Measurements from ENCODE around the gene NDOR1. TPM values are rescaled to one million over a fixed set of nuclear protein-coding genes. Genes with fewer than 3 reads are reported as not detected.

NDOR1 gene
- 10.3 TPM for total RNA-seq

DNA sequence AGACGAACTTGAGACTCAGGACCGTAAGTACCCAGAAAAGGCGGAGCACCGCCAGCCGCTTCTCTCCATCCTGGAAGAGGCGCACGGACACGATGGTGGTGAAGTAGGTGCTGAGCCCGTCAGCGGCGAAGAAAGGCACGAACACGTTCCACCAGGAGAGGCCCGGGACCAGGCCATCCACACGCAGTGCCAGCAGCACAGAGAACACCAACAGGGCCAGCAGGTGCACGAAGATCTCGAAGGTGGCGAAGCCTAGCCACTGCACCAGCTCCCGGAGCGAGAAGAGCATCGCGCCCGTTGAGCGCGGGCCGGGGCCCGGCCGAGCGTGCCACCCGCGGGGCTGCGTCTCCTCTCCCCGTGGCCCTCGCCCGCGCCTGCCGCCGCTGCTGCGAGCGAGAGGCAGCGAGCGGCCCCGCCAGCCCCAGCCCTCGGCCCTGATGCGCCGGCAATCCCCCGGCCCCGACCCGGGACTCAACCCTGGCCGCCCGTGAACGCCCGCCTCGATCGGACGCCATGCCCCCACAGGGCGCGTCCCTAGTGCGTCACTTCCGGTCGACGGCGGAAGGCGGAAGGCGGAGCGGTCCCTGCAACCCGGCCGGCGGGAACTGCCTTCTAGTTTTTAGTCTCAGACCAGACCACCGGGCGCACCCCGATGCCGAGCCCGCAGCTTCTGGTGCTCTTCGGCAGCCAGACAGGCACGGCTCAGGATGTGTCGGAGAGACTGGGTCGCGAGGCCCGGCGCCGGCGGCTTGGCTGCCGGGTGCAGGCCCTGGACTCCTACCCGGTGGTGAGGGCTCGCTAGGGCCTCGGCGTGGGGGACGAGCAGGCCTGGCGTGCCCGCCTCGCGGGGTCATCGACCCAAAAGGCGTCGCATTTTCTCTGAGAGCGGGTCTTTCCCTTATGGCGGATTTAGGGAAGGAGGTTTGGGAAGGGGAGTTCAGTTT, at the start of gene NDOR1, which contains the start of gene TMEM203:
Gene NDOR1, plus strand, starts transcription at position 575 of the 944 bp plus-strand sequence. Its CDS starts 78 bp downstream, at position 653.
Gene TMEM203, minus strand, starts transcription at position 523 of the 944 bp plus-strand sequence. Its CDS starts 234 bp downstream, at position 289.

DNA sequence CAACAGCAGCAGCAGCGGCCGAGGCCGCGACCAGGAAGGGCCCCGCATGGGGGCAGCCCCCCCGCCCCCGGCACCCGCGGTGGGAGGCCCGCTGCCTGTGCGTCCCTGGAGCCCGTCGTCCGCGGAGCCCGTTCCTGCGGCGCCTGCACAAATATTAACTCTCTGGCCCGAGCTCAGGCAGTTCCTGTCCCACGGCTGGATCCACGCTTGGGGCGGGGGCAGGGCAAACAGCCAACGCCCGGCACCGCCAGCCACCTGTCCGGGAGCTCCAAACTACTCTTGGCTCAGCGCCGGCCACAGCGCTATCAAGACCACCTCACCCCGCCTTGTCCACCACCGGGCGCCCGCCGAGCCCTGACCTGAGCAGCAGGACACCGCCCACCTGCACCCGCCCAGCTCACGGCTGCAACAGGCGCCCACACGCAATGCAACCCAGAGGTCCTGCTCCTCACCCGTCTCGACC, 35.6 kb upstream of the NDOR1 start, which contains the start of gene LRRC26:
Gene LRRC26, minus strand, starts transcription at position 156 of the 463 bp plus-strand sequence. Its CDS starts 108 bp downstream, at position 48.

DNA sequence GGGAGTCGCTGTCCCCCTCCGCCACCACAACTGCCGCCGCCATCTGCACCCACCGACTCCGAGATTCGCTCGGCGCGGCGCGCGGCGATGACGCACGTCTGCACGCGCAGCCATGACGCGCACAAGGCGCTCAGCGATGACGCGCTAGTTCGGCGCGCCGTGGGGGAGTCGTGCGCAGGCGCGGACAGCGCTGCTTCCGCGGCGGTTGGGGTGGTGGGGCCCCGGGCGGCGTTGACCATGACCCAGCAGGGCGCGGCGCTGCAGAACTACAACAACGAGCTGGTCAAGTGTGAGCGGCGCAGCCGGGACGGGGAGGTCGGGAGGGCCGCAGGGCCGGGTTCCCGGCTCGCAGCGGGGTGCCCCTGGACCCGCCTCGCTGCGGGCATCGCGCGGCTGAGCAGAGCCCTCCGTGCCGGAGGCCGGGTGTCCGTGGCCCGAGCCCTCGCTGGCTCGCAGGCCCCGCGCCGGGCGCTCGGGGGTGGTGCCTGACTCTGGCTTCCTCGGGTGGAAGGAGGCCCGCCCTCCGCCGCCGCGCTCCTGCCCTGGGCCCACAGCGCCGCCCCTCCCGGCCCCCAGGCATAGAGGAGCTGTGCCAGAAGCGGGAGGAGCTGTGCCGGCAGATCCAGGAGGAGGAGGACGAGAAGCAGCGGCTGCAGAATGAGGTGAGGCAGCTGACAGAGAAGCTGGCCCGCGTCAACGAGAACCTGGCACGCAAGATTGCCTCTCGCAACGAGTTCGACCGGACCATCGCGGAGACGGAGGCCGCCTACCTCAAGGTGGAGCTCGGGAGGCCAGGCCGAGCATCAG, 16.8 kb upstream of the NDOR1 start, which contains the start of the genes ANAPC2 and SSNA1:
Gene ANAPC2, minus strand, starts transcription at position 71 of the 807 bp plus-strand sequence. Its CDS starts 28 bp downstream, at position 43.
Gene SSNA1, plus strand, starts transcription at position 187 of the 807 bp plus-strand sequence. Its CDS starts 51 bp downstream, at position 238.

DNA sequence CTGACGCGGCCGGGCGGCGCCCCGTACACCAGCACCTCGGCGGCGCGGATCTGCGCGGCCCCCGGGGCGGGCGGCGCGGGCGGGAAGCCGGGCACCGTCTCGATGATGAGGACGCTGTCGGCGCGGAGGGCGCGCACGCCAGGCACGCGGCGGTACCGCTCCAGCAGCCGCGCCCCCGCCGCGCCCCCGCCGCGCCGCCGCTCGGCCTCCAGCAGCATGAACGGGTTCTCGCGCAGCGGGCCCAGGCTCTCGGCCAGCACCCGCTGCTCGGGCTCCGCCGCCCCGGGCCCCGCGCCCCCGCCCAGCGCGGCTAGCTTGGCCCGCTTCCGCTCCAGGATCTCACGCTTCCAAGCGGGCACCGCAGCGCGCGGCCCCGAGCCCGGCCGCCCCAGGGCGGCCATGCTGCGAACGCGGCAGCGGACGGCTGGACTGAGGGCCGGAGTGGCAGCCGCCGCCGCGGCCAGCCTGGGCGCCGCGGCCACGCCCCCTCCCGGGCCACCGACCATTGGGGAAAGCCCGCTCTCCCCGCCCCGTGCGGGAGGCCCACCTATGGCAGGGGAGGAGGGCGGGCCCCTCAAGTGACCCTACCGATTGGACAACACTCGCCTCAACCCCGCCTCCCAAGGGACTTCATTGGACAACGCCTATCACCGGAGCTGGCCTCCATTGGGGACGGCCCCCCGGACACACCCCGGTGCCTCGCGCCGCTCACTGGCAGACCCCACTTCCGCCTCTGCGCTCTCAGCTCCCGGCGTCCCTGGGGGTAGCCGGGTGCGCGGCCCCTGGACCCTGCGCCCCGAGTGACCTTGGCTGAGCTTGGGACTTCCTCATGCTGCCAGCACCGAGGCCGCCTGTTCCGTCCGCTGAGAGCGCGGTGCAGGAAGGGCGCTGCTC, 4.9 kb upstream of the NDOR1 start, which contains the start of gene TPRN:
Gene TPRN, minus strand, starts transcription at position 431 of the 894 bp plus-strand sequence. Its CDS starts 30 bp downstream, at position 401.

DNA sequence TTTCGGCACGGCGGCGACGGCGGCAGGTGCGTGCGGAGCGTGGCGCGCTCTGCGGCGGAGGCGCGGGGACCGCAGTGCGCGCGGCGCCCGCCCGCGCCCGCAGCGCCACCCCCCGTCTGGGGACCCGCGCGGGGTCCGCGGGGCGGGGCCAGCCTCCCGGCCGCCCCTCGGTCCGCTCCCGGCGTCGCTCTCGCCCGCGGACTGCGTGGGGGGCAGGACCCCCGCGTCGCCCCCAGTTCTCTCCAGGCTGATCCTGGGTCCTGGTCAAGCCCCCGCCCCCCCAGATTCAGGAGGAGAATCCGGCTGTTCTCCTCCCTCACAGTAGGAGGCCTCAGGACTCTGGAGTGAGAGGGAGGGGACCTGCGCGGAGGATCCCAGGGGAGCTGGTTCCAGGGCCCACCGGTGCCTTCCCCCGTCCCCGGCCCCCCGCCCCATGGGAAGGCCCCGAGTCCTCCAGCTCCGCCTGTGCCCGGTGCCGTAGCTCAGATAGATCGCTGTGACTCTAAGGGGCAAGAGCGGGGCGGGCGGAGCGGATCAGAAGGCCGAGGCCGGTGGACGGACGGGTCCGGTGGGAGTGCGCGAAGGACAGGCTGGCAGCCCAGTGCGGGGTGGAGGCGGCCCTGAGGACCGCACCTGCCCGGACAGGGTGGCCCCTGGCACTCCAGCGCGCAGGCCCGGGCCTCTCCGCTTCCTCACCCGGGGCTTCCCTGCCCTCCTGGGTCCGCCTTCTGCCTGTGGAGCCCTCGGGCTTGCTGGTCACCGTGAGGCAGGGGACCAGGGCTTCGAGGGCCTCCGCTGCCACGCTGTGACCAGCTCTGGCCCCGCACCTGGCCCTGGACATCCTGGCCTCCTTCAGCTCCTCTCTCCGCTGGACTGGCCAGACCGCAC, 16.9 kb downstream of the NDOR1 start, which contains the start of gene RNF208:
Gene RNF208, minus strand, starts transcription at position 51 of the 888 bp plus-strand sequence. CDS start 1,028 bp downstream, outside the sequence.

DNA sequence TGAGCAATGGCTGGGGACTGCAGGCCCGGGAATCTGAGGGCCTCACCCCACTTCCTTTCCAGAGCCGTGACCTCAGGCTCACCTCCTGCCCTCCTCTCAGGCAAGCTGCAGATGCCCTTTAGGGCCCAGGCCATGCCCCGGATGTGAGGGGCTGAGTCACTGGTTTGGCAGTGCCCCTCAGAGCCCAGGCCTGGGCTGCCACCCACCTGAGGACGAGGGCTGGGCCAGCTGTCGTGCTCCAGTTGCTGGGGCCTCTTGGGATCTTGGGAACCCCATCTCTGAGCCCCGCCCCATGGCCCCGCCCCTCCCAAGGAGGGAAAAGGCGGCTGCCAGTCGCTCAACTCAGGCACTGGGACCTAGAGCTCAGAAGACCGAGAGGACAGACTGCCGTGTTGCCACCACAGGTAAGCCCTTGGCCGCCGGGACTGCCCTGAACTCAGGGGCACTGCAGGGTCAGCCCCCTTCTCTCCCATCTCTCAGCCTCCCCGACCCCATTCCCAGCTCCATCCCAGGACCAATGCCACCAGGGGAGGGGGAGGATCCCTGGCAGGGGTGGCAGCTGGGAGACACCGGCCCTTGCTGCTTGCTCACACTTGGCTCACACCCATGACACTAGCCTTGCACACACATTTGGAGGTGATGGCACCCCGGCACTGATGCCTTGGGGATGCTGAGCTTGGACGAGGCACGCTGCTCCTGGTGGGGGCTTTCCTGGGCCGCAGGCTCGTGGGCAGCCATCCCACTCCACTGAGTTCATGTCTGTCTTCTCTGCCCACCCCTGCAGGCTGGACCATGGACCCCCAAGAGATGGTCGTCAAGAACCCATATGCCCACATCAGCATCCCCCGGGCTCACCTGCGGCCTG, 19.6 kb downstream of the NDOR1 start, which contains the start of gene CYSRT1:
Gene CYSRT1, plus strand, starts transcription at position 345 of the 865 bp plus-strand sequence. Its CDS starts 448 bp downstream, at position 793.

DNA sequence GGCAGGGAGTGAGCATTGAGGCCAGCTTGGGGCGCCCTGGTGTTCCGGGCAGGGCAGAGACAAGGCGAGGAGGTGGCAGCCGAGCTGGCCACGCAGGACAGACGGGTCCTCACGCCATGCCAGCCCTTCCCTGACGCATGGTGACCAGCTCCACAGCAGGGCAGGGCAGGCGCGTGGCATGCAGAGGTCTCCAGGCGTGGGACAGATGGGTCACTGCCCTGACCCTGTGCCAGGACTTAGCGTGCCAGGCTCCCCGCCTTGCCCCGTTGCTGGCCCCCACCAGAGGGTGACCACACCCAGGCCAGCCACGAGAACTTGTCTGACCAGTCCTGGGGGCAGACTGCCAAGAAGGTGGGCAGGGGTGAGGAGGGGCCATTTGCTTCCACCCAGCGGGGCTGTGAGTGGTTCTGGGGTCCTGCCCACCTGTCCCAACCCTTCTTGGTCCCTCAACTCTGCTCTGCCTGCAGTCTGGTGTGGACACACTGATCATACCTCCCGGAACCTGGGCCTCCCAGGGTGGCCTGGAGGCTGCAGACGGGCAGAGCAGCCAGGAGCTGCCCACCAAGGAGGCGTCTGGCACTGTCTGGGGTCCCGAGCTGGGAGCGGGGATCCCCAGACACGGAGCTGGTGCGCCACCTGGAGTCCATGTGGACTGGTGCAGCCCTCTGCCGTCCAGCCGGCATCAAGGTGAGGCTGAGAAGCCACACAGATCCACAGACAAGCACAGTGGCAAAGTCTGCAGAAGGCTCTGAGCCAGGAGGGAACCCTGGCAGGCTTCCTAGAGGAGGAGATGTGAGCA, 21.8 kb downstream of the NDOR1 start, which contains the start of gene RNF224:
Gene RNF224, plus strand, starts transcription at position 449 of the 799 bp plus-strand sequence. CDS start 834 bp downstream, outside the sequence.

DNA sequence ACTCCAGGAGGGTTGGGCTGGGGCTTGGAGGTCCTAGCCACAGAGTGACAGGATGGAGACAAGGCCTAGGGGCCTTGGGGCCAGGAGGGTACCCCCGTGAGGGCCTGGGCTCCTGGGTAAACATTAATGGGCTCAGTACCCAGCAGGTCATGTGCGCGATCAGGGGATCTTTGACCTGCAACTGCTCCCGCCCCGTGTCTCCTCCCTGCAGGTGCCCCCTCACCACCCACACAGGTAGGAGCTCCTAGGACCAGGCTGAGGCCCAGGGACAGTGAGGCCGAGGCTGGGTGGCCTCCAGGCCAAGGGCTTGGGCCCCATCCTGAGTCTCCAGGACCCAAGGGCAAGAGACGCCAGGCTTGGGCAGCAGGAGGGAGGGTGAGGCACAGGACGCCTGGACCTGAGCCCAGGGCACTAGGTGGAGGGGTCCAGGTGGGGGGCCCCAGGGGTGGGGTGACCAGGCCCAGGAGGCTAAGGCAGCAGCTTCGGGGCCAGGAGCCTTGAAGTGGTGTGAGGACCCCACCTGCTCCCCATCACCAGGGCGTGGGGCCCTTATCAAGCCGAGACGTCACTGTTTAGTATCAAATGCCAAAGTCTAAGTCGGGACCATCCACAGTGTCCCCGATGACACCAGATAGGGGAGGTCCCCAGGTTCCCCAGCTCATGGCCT, 25.3 kb downstream of the NDOR1 start, which contains the start of gene SLC34A3:
Gene SLC34A3, plus strand, starts transcription at position 197 of the 667 bp plus-strand sequence. CDS start 802 bp downstream, outside the sequence.

DNA sequence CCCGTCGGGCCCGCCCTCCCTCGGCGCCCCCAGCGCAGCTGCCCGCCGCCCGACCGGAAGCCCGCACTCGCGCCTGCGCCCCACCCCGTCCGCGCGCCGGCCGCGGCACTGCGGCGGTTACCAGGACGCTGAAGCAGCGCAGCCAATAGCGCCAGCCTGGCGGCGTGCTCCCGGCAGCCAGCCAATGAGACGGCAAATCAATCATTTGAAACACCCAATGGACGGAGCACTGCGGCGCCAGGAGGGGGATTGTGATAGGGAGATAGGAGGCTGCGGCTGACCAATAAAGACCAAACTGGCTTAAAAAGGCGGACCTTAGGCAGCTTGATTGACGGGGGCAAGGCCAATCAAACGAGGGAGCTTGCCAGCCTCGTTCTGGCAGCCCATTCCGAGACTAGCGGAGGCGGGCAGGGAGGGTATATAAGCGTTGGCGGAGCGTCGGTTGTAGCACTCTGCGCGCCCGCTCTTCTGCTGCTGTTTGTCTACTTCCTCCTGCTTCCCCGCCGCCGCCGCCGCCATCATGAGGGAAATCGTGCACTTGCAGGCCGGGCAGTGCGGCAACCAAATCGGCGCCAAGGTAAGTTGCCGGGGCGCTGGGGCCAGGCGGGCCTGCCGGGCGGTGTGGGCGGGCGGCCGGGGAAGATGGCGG, 35.5 kb downstream of the NDOR1 start, which contains the start of gene TUBB4B:
Gene TUBB4B, plus strand, starts transcription at position 447 of the 649 bp plus-strand sequence. Its CDS starts 74 bp downstream, at position 521.

DNA sequence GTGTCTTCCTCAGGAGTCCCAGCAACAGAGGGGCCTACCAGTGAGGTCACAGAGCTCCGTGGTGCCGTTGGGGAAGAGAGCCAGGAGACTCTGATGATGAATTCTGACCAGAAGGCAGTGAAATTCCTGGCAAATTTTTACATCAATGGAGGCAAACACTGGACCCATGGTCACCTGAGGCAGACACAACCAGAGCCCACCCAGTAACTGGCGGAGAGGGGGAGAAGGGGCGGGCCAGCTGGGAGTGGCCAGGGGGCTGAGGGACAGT, 45.6 kb downstream of the NDOR1 start, which contains the start of gene STPG3:
Gene STPG3, plus strand, starts transcription at position 93 of the 268 bp plus-strand sequence. Its CDS starts 1 bp downstream, at position 94.

DNA sequence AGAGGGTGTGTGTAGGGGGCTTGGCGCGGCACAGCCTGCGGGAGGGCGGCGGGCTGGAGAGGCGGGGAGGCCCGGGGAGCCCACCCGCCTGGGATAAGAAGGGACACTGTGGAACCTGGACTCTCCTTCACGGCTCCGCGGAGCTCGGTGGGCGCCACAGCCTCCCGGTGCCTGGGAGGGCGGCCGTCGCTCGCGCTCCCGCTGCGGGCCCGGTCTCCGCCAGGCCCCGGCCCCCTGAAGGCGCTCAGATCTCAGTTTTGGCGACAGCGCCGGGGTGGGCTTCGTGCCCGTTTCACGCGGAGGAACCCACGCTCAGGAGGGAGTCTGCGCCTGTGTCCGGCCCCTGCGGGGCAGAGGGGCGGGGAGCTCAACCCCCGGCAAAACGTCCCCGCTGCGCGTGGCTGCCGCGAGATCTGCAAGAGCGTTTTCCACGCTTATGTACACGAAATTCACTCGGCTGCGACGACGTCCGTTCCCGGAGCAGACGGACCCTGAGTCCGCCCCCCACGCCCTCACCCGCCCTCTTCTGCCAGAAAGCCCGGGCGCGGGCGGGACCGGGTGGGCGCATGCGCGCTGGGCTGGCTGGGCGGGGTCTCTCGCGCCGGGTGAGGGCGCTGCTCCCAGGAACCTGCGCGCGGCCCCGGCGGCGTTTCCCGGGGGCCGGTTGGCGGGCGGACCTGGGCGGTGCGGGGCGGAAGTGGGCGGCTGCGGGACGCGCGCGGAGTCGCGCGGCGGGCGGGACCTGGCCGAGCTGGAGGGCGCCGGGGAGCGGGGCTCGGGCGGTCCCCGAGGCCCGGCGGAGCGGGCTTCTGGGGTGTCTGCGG, 49.3 kb downstream of the NDOR1 start, which contains the start of gene NELFB:
Gene NELFB, plus strand, starts transcription at position 704 of the 824 bp plus-strand sequence.

All from camera-type eye (tissue), 1 donor.